GM23338 (cell line): ENCODE measurements around the gene CYP26C1. TPM values are rescaled to one million over a fixed set of nuclear protein-coding genes. Genes with fewer than 3 reads are reported as not detected.
A peak's percentile ranks its signal among the peaks of the same experiment; 100 is the strongest.

Experiments
- ATAC-seq: fragments of 200-7000 bp; cut with Tn5 transposase; 3 replicates; pipeline ENCODE4 v1.9.1; 2020
- DNase-seq: peaks from one replicate; pipeline ENCODE4 v3.0.0-alpha.2; 2015; ENCODE audit warnings: low spot score
- H2AFZ ChIP-seq: fragments of 200-600 bp; sonication (generic); 2 replicates; pipeline ENCODE4 v1.8.0; 2016; ENCODE audit warnings: antibody characterized with exemption, mild to moderate bottlenecking, moderate library complexity
- H3F3A ChIP-seq: fragments of 200-600 bp; sonication (generic); replicated peaks from 2 replicates; pipeline ENCODE4 v1.8.0; 2017; ENCODE audit warnings: antibody characterized with exemption, mixed run types, low read depth
- H3K27ac ChIP-seq: fragments of 200-600 bp; sonication (generic); 2 replicates; pipeline ENCODE4 v1.6.1; 2016; ENCODE audit warnings: low read depth
- H3K27me3 ChIP-seq: fragments of 200-600 bp; sonication (generic); 2 replicates; pipeline ENCODE4 v1.8.0; 2016; ENCODE audit warnings: mild to moderate bottlenecking, mixed run types, moderate library complexity; ENCODE audit not compliant: insufficient read depth
- H3K36me3 ChIP-seq: fragments of 200-600 bp; sonication (generic); 2 replicates; pipeline ENCODE4 v1.8.0; 2016; ENCODE audit warnings: mild to moderate bottlenecking; ENCODE audit not compliant: insufficient read depth
- H3K4me1 ChIP-seq: fragments of 200-600 bp; sonication (generic); 2 replicates; pipeline ENCODE4 v1.8.0; 2016; ENCODE audit warnings: mild to moderate bottlenecking, moderate library complexity; ENCODE audit not compliant: insufficient read depth
- H3K4me2 ChIP-seq: fragments of 200-600 bp; sonication (generic); 2 replicates; pipeline ENCODE4 v1.7.1; 2017; ENCODE audit warnings: mixed run types
- H3K4me3 ChIP-seq: fragments of 200-600 bp; sonication (generic); 2 replicates; pipeline ENCODE4 v1.6.1; 2016; ENCODE audit warnings: mixed run types
- H3K79me2 ChIP-seq: fragments of 200-600 bp; sonication (generic); replicated peaks from 2 replicates; pipeline ENCODE4 v1.8.0; 2017; ENCODE audit warnings: mild to moderate bottlenecking; ENCODE audit not compliant: insufficient read depth
- H3K9me2 ChIP-seq: fragments of 200-600 bp; sonication (generic); 2 replicates; pipeline ENCODE4 v1.8.0; 2017; ENCODE audit not compliant: insufficient read depth
- H4K20me1 ChIP-seq: fragments of 200-600 bp; sonication (generic); replicated peaks from 2 replicates; pipeline ENCODE4 v1.8.0; 2017; ENCODE audit warnings: mild to moderate bottlenecking; ENCODE audit not compliant: insufficient read depth
- H3K27ac Mint-ChIP-seq: 2 replicates; pipeline ENCODE4 v1.8.0; 2020; ENCODE audit warnings: inconsistent platforms, mild to moderate bottlenecking, moderate library complexity, mixed read lengths
- H3K27me3 Mint-ChIP-seq: 3 replicates; pipeline ENCODE4 v1.8.0; 2022; ENCODE audit warnings: low read depth, mild to moderate bottlenecking, moderate library complexity, mixed read lengths, inconsistent platforms; ENCODE audit not compliant: insufficient read depth, poor library complexity
- H3K36me3 Mint-ChIP-seq: 3 replicates; pipeline ENCODE4 v1.8.0; 2021; ENCODE audit warnings: low read depth, mild to moderate bottlenecking, inconsistent platforms, moderate library complexity, mixed read lengths
- H3K4me1 Mint-ChIP-seq: 3 replicates; pipeline ENCODE4 v1.8.0; 2020; ENCODE audit warnings: mild to moderate bottlenecking, inconsistent platforms, mixed read lengths
- H3K4me3 Mint-ChIP-seq: 3 replicates; pipeline ENCODE4 v1.8.0; 2021; ENCODE audit warnings: moderate library complexity, mild to moderate bottlenecking, inconsistent platforms, mixed read lengths
- H3K9me3 Mint-ChIP-seq: 3 replicates; pipeline ENCODE4 v1.8.0; 2020; ENCODE audit warnings: moderate library complexity, mild to moderate bottlenecking, inconsistent platforms, mixed read lengths
- CREB1 ChIP-seq: fragments of 250-450 bp; sonication (Bioruptor Pico); IDR thresholded peaks from 2 replicates; pipeline ENCODE4 v1.5.0; 2020; ENCODE audit warnings: low read depth, mild to moderate bottlenecking, moderate library complexity
- EZH2 ChIP-seq: fragments of 200-600 bp; sonication (generic); IDR thresholded peaks from one replicate; pipeline ENCODE4 v1.8.0; 2017; ENCODE audit warnings: antibody characterized with exemption, mild to moderate bottlenecking, low read depth; ENCODE audit not compliant: unreplicated experiment
- EZH2phosphoT487 ChIP-seq: fragments of 200-600 bp; sonication (generic); IDR thresholded peaks from one replicate; pipeline ENCODE4 v1.8.1; 2018; ENCODE audit warnings: antibody characterized with exemption; ENCODE audit not compliant: unreplicated experiment
- JUNB ChIP-seq: IDR thresholded peaks from one replicate; pipeline ENCODE4 v1.6.1; 2016; ENCODE audit warnings: antibody characterized with exemption; ENCODE audit not compliant: unreplicated experiment
- NANOG ChIP-seq: IDR thresholded peaks from 2 replicates; pipeline ENCODE4 v1.6.1; 2016; ENCODE audit warnings: antibody characterized with exemption, borderline replicate concordance
- POLR2AphosphoS5 ChIP-seq: IDR thresholded peaks from 2 replicates; pipeline ENCODE4 v1.6.1; 2016; ENCODE audit warnings: antibody characterized with exemption, low read depth
- polyA plus RNA-seq: library from polyadenylated mRNA; unstranded; fragments of >200 nt; fragmentation: Nextera tagmentation; extraction: Ambion mirVana; gene quantifications from 2 replicates; pipeline ENCODE4 v1.2.1, GENCODE V29; 2016
- total RNA-seq: library from RNA; depleted of rRNA; stranded (reverse); fragments of >200 nt; shearing (Covaris generic); gene quantifications from 2 replicates; pipeline ENCODE4 v1.2.3, GENCODE V29; 2014
- TF ChIP-seq, protein P1 (sequence below), 2 experiments: fragments of 200-600 bp in 1 of 2; sonication (generic) in 1 of 2; conservative IDR thresholded peaks; 2 replicates each; pipeline versions ENCODE4 v1.5.1 to v1.6.1; 2016 to 2017; ENCODE audit warnings: antibody characterized with exemption in 2 of 2, low read depth in 2 of 2, mild to moderate bottlenecking in 2 of 2, moderate library complexity in 1 of 2
- TF ChIP-seq, protein P2 (sequence below): IDR thresholded peaks from one replicate; pipeline ENCODE4 v1.6.1; 2018; ENCODE audit warnings: antibody characterized with exemption; ENCODE audit not compliant: unreplicated experiment

CYP26C1 gene
- total and polyA plus RNA-seq, 2 experiments from 2014 or later, result 0.24 TPM; not detected in 1

DNA sequence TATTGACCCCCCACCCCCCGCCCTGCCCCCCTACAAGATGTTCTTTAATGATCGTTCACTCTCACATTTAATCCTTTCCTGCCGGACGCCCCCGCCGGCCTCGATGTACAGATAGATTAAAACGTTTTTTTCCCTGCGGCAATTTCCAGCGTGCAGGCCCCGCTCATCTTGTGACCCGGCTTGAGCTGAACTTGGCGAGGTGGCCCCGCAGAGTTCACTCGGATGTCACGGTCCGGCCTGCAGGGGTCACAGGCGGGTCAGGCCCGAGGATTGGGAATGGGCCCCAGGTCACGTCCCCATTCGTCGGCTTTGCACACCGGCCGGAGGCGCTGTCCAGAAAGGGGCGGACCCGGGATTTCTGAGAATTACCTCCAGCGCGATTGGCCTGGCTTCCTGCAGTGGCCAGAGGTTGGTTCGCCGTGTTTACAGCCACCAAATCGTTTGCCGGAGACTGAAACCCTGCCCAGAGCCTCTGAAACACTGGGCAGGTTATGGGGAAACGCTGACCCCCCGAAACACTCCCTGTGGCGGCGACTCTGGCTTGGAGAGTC, 11.2 kb downstream of the CYP26C1 start:
- peaks cover 100% of the 10 kb centered on the region for H3K27me3 ChIP-seq
- Mint-ChIP-seq H3K9me3 (peaks cover 4% of the 10 kb centered on the region; the same call in 2 of the 3 replicates), H3K27me3 (peaks cover 100% of the 10 kb centered on the region), H3K36me3 (no peaks in the 10 kb centered on the region; the same call in 2 of the 3 replicates), H3K4me1 (peaks cover 53% of the 10 kb centered on the region), H3K27ac (no peak overlapping the region), H3K4me3 (peak overlapping the region; percentile 66)
- H3K4me3 ChIP-seq, result peak overlapping the region; percentile 70
- H3K79me2 ChIP-seq, result no peaks in the 10 kb centered on the region
- peaks cover 54% of the 10 kb centered on the region for H3K4me1 ChIP-seq
- ATAC-seq (peak; percentile 3), DNase-seq (peak; percentile 86)
- H3K27ac ChIP-seq, result no peak overlapping the region
- H3F3A ChIP-seq, result peaks cover 19% of the 10 kb centered on the region; the same call in 1 of the 2 replicates
- no peaks in the 10 kb centered on the region for H3K36me3 ChIP-seq
- H2AFZ ChIP-seq, result peak overlapping the region; percentile 66; the same call in 1 of the 2 replicates
- TF ChIP-seq POLR2AphosphoS5 (no peak), EZH2phosphoT487 (peak; percentile 67), JUNB (no peak), NANOG (no peak)
- TF ChIP-seq, protein P1, sequence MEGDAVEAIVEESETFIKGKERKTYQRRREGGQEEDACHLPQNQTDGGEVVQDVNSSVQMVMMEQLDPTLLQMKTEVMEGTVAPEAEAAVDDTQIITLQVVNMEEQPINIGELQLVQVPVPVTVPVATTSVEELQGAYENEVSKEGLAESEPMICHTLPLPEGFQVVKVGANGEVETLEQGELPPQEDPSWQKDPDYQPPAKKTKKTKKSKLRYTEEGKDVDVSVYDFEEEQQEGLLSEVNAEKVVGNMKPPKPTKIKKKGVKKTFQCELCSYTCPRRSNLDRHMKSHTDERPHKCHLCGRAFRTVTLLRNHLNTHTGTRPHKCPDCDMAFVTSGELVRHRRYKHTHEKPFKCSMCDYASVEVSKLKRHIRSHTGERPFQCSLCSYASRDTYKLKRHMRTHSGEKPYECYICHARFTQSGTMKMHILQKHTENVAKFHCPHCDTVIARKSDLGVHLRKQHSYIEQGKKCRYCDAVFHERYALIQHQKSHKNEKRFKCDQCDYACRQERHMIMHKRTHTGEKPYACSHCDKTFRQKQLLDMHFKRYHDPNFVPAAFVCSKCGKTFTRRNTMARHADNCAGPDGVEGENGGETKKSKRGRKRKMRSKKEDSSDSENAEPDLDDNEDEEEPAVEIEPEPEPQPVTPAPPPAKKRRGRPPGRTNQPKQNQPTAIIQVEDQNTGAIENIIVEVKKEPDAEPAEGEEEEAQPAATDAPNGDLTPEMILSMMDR (conservative IDR thresholded peaks at IDR 0.05; ENCODE audit: low read depth in 2 of 2), result peak; percentile 16 to 38; a peak in 1 of 4 replicates
- TF ChIP-seq, protein P2, sequence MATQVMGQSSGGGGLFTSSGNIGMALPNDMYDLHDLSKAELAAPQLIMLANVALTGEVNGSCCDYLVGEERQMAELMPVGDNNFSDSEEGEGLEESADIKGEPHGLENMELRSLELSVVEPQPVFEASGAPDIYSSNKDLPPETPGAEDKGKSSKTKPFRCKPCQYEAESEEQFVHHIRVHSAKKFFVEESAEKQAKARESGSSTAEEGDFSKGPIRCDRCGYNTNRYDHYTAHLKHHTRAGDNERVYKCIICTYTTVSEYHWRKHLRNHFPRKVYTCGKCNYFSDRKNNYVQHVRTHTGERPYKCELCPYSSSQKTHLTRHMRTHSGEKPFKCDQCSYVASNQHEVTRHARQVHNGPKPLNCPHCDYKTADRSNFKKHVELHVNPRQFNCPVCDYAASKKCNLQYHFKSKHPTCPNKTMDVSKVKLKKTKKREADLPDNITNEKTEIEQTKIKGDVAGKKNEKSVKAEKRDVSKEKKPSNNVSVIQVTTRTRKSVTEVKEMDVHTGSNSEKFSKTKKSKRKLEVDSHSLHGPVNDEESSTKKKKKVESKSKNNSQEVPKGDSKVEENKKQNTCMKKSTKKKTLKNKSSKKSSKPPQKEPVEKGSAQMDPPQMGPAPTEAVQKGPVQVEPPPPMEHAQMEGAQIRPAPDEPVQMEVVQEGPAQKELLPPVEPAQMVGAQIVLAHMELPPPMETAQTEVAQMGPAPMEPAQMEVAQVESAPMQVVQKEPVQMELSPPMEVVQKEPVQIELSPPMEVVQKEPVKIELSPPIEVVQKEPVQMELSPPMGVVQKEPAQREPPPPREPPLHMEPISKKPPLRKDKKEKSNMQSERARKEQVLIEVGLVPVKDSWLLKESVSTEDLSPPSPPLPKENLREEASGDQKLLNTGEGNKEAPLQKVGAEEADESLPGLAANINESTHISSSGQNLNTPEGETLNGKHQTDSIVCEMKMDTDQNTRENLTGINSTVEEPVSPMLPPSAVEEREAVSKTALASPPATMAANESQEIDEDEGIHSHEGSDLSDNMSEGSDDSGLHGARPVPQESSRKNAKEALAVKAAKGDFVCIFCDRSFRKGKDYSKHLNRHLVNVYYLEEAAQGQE, result peak; percentile 42
- H3K9me2 ChIP-seq, result no peaks in the 10 kb centered on the region
- peaks cover 14% of the 10 kb centered on the region for H4K20me1 ChIP-seq
- peak overlapping the region; percentile 88 for H3K4me2 ChIP-seq

- Histone ChIP-seq H3K4me2 (peak overlapping the region; percentile 88), H3F3A (peaks cover 14% of the 10 kb centered on the region; the same call in 1 of the 2 replicates), H4K20me1 (peaks cover 14% of the 10 kb centered on the region), H3K36me3 (no peaks in the 10 kb centered on the region), H3K9me2 (no peaks in the 10 kb centered on the region), H3K4me1 (peaks cover 57% of the 10 kb centered on the region), H3K27ac (no peak overlapping the region), H3K79me2 (no peaks in the 10 kb centered on the region), H2AFZ (peak overlapping the region; percentile 66; the same call in 1 of the 2 replicates), H3K27me3 (peaks cover 100% of the 10 kb centered on the region), H3K4me3 (peak overlapping the region; percentile 70)
- peaks cover 98% of the 10 kb centered on the region for H3K27me3 Mint-ChIP-seq
- peak overlapping the region; percentile 66 for H3K4me3 Mint-ChIP-seq
- DNase-seq (peak; percentile 51), ATAC-seq (peak; percentile 8)
- TF ChIP-seq CREB1 (no peak), EZH2 (peak; percentile 87), JUNB (no peak), NANOG (no peak), EZH2phosphoT487 (peak; percentile 49)
- TF ChIP-seq, protein P1 (conservative IDR thresholded peaks at IDR 0.05; ENCODE audit: low read depth in 2 of 2), result no peak
- no peaks in the 10 kb centered on the region; the same call in 2 of the 3 replicates for H3K36me3 Mint-ChIP-seq
- peaks cover 4% of the 10 kb centered on the region; the same call in 2 of the 3 replicates for H3K9me3 Mint-ChIP-seq
- peaks cover 51% of the 10 kb centered on the region for H3K4me1 Mint-ChIP-seq
- no peak overlapping the region for H3K27ac Mint-ChIP-seq
These were observed 11.7 kb downstream of the CYP26C1 start for GRCh38 chr10:93072225-93072712.
